ENCODE measurements around the gene MEF2D.

MEF2D gene

GRCh38 chr1:156419854-156420204, 80.7 kb downstream of the MEF2D start:
- TF ChIP-seq, protein P1, sequence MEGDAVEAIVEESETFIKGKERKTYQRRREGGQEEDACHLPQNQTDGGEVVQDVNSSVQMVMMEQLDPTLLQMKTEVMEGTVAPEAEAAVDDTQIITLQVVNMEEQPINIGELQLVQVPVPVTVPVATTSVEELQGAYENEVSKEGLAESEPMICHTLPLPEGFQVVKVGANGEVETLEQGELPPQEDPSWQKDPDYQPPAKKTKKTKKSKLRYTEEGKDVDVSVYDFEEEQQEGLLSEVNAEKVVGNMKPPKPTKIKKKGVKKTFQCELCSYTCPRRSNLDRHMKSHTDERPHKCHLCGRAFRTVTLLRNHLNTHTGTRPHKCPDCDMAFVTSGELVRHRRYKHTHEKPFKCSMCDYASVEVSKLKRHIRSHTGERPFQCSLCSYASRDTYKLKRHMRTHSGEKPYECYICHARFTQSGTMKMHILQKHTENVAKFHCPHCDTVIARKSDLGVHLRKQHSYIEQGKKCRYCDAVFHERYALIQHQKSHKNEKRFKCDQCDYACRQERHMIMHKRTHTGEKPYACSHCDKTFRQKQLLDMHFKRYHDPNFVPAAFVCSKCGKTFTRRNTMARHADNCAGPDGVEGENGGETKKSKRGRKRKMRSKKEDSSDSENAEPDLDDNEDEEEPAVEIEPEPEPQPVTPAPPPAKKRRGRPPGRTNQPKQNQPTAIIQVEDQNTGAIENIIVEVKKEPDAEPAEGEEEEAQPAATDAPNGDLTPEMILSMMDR (IDR thresholded peaks at IDR 0.05; ENCODE audit: borderline replicate concordance, control extremely low read depth, extremely low read depth, insufficient read depth, missing control alignments) = peak; percentile 16
- DNase-seq (ENCODE audit: low spot score) = peak; percentile 75
- in situ Hi-C loops (cut with MboI; ENCODE audit: low sequenced_read_pairs, unreplicated experiment) = no loop called here

DNA sequence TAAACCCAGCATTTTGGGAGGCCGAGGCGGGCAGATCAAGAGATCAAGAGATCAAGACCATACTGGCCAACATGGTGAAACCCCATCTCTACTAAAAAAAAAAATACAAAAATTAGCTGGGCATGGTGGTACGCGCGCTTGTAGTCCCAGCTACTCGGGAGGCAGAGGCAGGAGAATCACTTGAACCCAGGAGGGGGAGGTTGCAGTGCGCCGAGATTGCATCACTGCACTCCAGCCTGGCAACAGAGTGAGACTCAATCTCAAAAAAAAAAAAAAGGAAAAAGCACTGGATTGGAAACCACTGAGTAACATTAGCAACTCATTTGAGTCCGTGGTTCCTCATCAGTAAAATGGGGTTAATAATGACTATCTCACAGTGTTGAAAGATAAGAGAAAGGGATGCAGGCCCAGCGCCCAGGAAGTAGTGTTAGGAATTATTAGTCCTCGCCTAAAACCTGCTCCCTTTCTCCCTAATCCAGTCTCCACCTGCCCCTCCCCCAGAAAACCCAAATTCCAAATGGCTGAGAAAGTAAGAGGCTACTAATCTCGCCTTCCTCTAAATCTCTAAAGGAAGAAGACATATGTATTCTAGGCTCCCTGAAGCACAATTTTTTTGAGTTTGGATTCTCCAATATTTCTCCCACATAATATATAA, 82.0 kb downstream of the MEF2D start:
- in situ Hi-C loops (cut with MboI; ENCODE audit: low sequenced_read_pairs, unreplicated experiment) = no loop called here
- TF ChIP-seq, protein P1 (IDR thresholded peaks at IDR 0.05; ENCODE audit: borderline replicate concordance, control extremely low read depth, extremely low read depth, insufficient read depth, missing control alignments) = no peak
- no peak for DNase-seq (ENCODE audit: low spot score)

- TF ChIP-seq, protein P1 (IDR thresholded peaks at IDR 0.05; ENCODE audit: borderline replicate concordance, control extremely low read depth, extremely low read depth, insufficient read depth, missing control alignments) = no peak
- in situ Hi-C loops (cut with MboI; ENCODE audit: low sequenced_read_pairs, unreplicated experiment) = no loop called here
- DNase-seq (ENCODE audit: low spot score) = no peak
Measured at GRCh38 chr1:156417401-156418020, 83.1 kb downstream of the MEF2D start.

DNA sequence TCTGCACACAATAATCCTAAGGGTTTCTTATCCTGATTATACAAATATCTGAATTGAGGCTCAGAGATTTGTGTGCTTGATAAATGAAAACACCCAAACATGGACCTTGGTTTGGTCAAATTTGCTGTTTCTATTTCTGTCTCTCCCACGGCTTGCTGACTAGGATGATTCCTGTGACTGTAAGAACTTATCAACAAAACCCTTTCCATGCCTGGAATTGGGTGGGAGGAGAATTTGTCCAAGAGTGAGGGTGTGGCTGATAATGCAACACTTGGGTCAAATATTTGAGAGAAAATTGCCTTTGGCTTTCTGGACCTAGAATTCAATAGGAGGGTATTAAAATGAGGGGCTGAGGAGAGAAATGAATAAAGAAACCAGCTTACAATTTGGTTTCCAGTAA, 83.6 kb downstream of the MEF2D start:
- TF ChIP-seq, protein P1 (IDR thresholded peaks at IDR 0.05; ENCODE audit: borderline replicate concordance, control extremely low read depth, extremely low read depth, insufficient read depth, missing control alignments) = no peak
- no peak for DNase-seq (ENCODE audit: low spot score)

DNA sequence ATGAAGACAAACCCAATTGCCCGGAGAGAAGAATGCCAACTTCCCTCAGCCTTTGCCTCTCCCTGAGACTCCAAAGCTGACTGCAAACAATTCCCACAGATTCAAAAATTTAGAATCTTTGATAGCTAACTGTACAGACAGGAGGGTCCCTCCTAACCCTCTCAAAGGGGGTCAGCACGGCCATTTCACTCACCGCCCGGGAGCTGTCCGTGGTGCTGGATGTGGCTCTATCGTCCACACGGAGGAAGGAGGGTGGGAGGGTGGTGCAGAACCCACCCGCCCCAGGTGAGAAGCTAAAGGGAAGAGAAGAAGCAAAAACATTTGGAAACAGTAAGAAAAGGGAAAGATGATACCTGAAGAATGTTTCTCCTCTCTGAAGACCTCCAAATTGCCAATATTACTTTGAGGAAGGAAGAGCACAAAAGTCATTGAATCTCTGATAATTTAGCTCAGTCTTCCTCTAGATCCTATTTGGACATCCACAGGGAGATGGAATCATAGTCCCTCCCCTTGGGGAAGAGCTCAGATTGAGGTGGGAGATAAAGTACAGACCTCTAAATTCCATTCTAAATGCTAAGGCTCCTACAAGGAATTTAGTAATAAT, 86.0 kb downstream of the MEF2D start:
- TF ChIP-seq, protein P1 (IDR thresholded peaks at IDR 0.05; ENCODE audit: borderline replicate concordance, control extremely low read depth, extremely low read depth, insufficient read depth, missing control alignments) = no peak
- in situ Hi-C loops (cut with MboI; ENCODE audit: low sequenced_read_pairs, unreplicated experiment) = no loop called here
- DNase-seq (ENCODE audit: low spot score) = no peak

More for the DNA sequence above, 83.6 kb downstream of the MEF2D start:
- in situ Hi-C loops (cut with MboI; ENCODE audit: low sequenced_read_pairs, unreplicated experiment) = no loop called here

All from GM13976 (cell line).